ENCODE data around the gene ROBO2. TPM values are rescaled to one million over a fixed set of nuclear protein-coding genes. Genes with fewer than 3 reads are reported as not detected.

Gene ROBO2
- total and polyA plus RNA-seq, 3 experiments from 2014 or later, result not detected

DNA sequence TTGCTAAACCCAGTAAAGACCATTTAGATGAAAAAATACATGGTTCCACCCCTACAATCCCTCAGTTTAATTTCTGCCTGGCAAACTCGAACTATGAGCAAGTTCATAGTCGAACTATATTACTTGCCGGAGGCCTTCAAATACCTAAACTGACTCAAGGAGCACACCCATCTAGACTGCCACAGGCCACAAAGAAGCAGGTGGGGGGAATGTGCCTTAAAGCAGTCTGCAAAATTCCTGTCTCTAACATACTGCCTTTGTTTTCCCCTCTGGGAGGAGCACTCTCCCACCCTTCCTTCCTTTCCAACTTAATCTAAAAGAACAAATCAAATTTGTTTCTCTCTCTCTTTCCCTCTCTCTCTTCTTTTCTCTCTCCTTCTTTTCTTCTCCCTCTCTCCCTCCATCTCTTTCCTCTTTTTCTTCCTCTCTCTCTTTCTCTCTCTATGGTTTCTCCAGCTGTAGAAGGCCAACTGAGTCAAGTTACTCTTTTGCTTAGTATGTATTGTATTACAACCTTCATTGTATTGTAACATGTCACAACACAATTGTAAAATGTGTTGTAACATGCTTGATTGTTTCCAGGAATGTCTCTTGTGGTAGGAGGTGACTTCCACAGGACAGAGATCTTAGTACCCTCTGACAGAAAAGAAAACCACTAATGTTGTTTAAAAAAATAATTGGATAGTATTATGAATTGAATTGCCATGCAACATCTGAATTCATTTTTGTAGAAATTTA, 496.3 kb downstream of the ROBO2 start:
- Histone ChIP-seq H3K4me1 (ENCODE audit: insufficient read depth, low read length) (no peaks in the 10 kb centered on the region), H3K27me3 (ENCODE audit: insufficient read depth, low read length, poor library complexity, severe bottlenecking) (no peaks in the 10 kb centered on the region), H3K36me3 (ENCODE audit: insufficient read depth, low read length) (no peaks in the 10 kb centered on the region), H3K27ac (ENCODE audit: low read depth, low read length) (no peak overlapping the region), H3K9me3 (ENCODE audit: low read length) (no peaks in the 10 kb centered on the region), H3K4me3 (ENCODE audit: low read length) (no peak overlapping the region)
- Mint-ChIP-seq H3K4me3 (no peak overlapping the region), H3K27me3 (no peaks in the 10 kb centered on the region), H3K9me3 (peaks cover 1 to 43% (median 22%) of the 10 kb centered on the region in 5 donors), H3K36me3 (no peaks in the 10 kb centered on the region), H3K4me1 (no peaks in the 10 kb centered on the region), H3K27ac (no peak overlapping the region)
- ChIA-PET POLR2A (no interaction called here), CTCF (no interaction called here)
- no peak for DNase-seq

- Histone ChIP-seq H3K4me3 (ENCODE audit: low read length) (no peak overlapping the region), H3K27me3 (ENCODE audit: insufficient read depth, low read length, poor library complexity, severe bottlenecking) (no peaks in the 10 kb centered on the region), H3K27ac (ENCODE audit: low read depth, low read length) (no peak overlapping the region), H3K36me3 (ENCODE audit: insufficient read depth, low read length) (no peaks in the 10 kb centered on the region), H3K9me3 (ENCODE audit: low read length) (no peaks in the 10 kb centered on the region), H3K4me1 (ENCODE audit: insufficient read depth, low read length) (no peaks in the 10 kb centered on the region)
- no peak overlapping the region for H3K4me3 Mint-ChIP-seq
- no peaks in the 10 kb centered on the region for H3K36me3 Mint-ChIP-seq
- no peak overlapping the region for H3K27ac Mint-ChIP-seq
- CTCF ChIA-PET, result no interaction called here
- DNase-seq, result no peak
- POLR2A ChIA-PET, result no interaction called here
- H3K9me3 Mint-ChIP-seq, result peaks cover 4 to 42% (median 15%) of the 10 kb centered on the region in 5 donors
- H3K4me1 Mint-ChIP-seq, result no peaks in the 10 kb centered on the region
- H3K27me3 Mint-ChIP-seq, result no peaks in the 10 kb centered on the region
These were observed 499.1 kb downstream of the ROBO2 start for GRCh38 chr3:77539014-77539413.

DNA sequence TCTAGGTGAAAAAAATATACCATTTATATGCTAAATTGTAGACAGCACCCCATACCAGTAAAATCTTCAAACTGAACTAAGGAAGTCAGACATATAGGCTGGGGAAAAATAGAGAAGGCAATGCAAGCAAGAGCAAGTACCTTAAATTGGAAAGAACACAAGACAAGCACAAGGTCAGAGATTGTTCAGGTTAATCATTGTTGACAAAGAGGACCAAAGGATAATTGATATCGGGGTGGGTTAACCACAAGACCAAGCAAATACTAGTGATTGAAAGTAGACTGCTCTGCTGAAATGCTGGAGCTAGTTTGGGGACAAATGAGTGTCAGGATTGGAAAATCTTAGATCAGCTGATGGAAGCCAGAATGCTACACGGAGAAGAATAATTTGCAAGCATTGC, 499.8 kb downstream of the ROBO2 start:
- Histone ChIP-seq H3K4me1 (ENCODE audit: insufficient read depth, low read length) (no peaks in the 10 kb centered on the region), H3K4me3 (ENCODE audit: low read length) (no peak overlapping the region), H3K9me3 (ENCODE audit: low read length) (no peaks in the 10 kb centered on the region), H3K27me3 (ENCODE audit: insufficient read depth, low read length, poor library complexity, severe bottlenecking) (no peaks in the 10 kb centered on the region), H3K27ac (ENCODE audit: low read depth, low read length) (no peak overlapping the region), H3K36me3 (ENCODE audit: insufficient read depth, low read length) (no peaks in the 10 kb centered on the region)
- no peak overlapping the region for H3K4me3 Mint-ChIP-seq
- H3K36me3 Mint-ChIP-seq, result no peaks in the 10 kb centered on the region
- ChIA-PET CTCF (no interaction called here), POLR2A (no interaction called here)
- H3K27ac Mint-ChIP-seq, result no peak overlapping the region
- H3K27me3 Mint-ChIP-seq, result no peaks in the 10 kb centered on the region
- no peak for DNase-seq
- H3K4me1 Mint-ChIP-seq, result no peaks in the 10 kb centered on the region
- peaks cover 4 to 40% (median 17%) of the 10 kb centered on the region in 5 donors for H3K9me3 Mint-ChIP-seq

GRCh38 chr3:77541203-77541922, 501.5 kb downstream of the ROBO2 start:
- Mint-ChIP-seq H3K36me3 (no peaks in the 10 kb centered on the region), H3K27ac (no peak overlapping the region), H3K27me3 (no peaks in the 10 kb centered on the region), H3K4me1 (no peaks in the 10 kb centered on the region), H3K9me3 (peaks cover 4 to 44% (median 18%) of the 10 kb centered on the region in 5 donors), H3K4me3 (no peak overlapping the region)
- Histone ChIP-seq H3K27me3 (ENCODE audit: insufficient read depth, low read length, poor library complexity, severe bottlenecking) (no peaks in the 10 kb centered on the region), H3K9me3 (ENCODE audit: low read length) (no peaks in the 10 kb centered on the region), H3K4me1 (ENCODE audit: insufficient read depth, low read length) (no peaks in the 10 kb centered on the region), H3K27ac (ENCODE audit: low read depth, low read length) (no peak overlapping the region), H3K4me3 (ENCODE audit: low read length) (no peak overlapping the region), H3K36me3 (ENCODE audit: insufficient read depth, low read length) (no peaks in the 10 kb centered on the region)
- POLR2A ChIA-PET, result no interaction called here
- no peak for DNase-seq
- CTCF ChIA-PET, result no interaction called here

DNA sequence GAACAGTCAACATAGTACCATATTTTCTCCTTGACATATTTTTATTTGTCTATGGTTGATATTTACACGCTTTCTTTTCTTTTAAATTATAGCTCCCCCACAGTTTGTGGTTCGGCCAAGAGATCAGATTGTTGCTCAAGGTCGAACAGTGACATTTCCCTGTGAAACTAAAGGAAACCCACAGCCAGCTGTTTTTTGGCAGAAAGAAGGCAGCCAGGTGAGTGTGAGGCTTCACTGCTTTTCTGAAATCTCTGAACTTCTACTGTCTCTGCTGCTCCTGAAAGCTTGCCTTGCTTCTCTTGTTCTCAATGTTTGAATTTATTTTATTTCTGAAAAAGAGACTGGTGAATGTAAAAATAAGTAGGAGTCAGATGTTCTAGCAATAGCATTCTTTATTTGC, 506.3 kb downstream of the ROBO2 start:
- ChIA-PET CTCF (no interaction called here), POLR2A (no interaction called here)
- no peak overlapping the region for H3K4me3 Mint-ChIP-seq
- H3K9me3 Mint-ChIP-seq, result peaks cover 6 to 27% (median 18%) of the 10 kb centered on the region in 5 donors
- H3K36me3 ChIP-seq (ENCODE audit: insufficient read depth, low read length), result no peaks in the 10 kb centered on the region
- H3K4me1 ChIP-seq (ENCODE audit: insufficient read depth, low read length), result no peaks in the 10 kb centered on the region
- no peaks in the 10 kb centered on the region for H3K27me3 Mint-ChIP-seq
- no peaks in the 10 kb centered on the region for H3K9me3 ChIP-seq (ENCODE audit: low read length)
- no peaks in the 10 kb centered on the region for H3K36me3 Mint-ChIP-seq
- DNase-seq, result no peak
- no peaks in the 10 kb centered on the region for H3K27me3 ChIP-seq (ENCODE audit: insufficient read depth, low read length, poor library complexity, severe bottlenecking)
- H3K4me1 Mint-ChIP-seq, result no peaks in the 10 kb centered on the region
- no peak overlapping the region for H3K27ac ChIP-seq (ENCODE audit: low read depth, low read length)
- H3K4me3 ChIP-seq (ENCODE audit: low read length), result no peak overlapping the region
- no peak overlapping the region for H3K27ac Mint-ChIP-seq

DNA sequence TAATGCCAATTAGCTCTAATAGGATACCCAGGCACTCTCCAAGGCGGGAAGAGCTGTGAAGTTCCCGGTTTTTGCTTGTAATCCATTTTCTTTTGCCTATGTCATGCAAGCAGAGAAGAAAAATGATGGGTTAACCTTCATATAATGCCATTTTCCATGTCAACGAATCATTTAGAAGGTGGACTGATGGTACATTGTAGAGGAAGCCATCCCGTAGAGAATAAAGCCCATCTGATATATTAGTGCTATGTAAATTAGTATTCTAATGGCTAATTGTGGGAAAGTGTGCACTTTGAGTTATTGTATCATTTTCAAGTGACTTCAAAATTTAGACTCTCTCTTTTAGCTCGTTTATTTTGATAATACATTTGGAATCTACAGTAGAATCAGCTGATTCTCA, 509.1 kb downstream of the ROBO2 start:
- Histone ChIP-seq H3K4me1 (ENCODE audit: insufficient read depth, low read length) (no peaks in the 10 kb centered on the region), H3K36me3 (ENCODE audit: insufficient read depth, low read length) (no peaks in the 10 kb centered on the region), H3K27ac (ENCODE audit: low read depth, low read length) (no peak overlapping the region), H3K4me3 (ENCODE audit: low read length) (no peak overlapping the region), H3K27me3 (ENCODE audit: insufficient read depth, low read length, poor library complexity, severe bottlenecking) (no peaks in the 10 kb centered on the region), H3K9me3 (ENCODE audit: low read length) (no peaks in the 10 kb centered on the region)
- no peaks in the 10 kb centered on the region for H3K4me1 Mint-ChIP-seq
- H3K27ac Mint-ChIP-seq, result no peak overlapping the region
- DNase-seq, result no peak
- ChIA-PET CTCF (no interaction called here), POLR2A (no interaction called here)
- no peaks in the 10 kb centered on the region for H3K36me3 Mint-ChIP-seq
- peaks cover 2 to 30% (median 17%) of the 10 kb centered on the region in 5 donors for H3K9me3 Mint-ChIP-seq
- no peaks in the 10 kb centered on the region for H3K27me3 Mint-ChIP-seq
- H3K4me3 Mint-ChIP-seq, result no peak overlapping the region

- Mint-ChIP-seq H3K4me3 (no peak overlapping the region), H3K4me1 (no peaks in the 10 kb centered on the region), H3K9me3 (peaks cover 2 to 26% (median 11%) of the 10 kb centered on the region in 5 donors), H3K27ac (no peak overlapping the region), H3K36me3 (no peaks in the 10 kb centered on the region), H3K27me3 (no peaks in the 10 kb centered on the region)
- DNase-seq, result no peak
- H3K4me1 ChIP-seq (ENCODE audit: insufficient read depth, low read length), result no peaks in the 10 kb centered on the region
- POLR2A ChIA-PET, result no interaction called here
- H3K4me3 ChIP-seq (ENCODE audit: low read length), result no peak overlapping the region
- H3K27me3 ChIP-seq (ENCODE audit: insufficient read depth, low read length, poor library complexity, severe bottlenecking), result no peaks in the 10 kb centered on the region
- H3K27ac ChIP-seq (ENCODE audit: low read depth, low read length), result no peak overlapping the region
- no peaks in the 10 kb centered on the region for H3K36me3 ChIP-seq (ENCODE audit: insufficient read depth, low read length)
- CTCF ChIA-PET, result no interaction called here
- H3K9me3 ChIP-seq (ENCODE audit: low read length), result no peaks in the 10 kb centered on the region
These were observed 513.3 kb downstream of the ROBO2 start for GRCh38 chr3:77553240-77553639.

- DNase-seq, result no peak
- H3K4me3 ChIP-seq (ENCODE audit: low read length), result no peak overlapping the region
These were observed 522.2 kb downstream of the ROBO2 start for GRCh38 chr3:77562089-77562488.

More at GRCh38 chr3:77562089-77562488, 522.2 kb downstream of the ROBO2 start:
- Mint-ChIP-seq H3K4me3 (no peak overlapping the region), H3K27ac (no peak overlapping the region), H3K36me3 (no peaks in the 10 kb centered on the region), H3K9me3 (peaks cover 5 to 33% (median 10%) of the 10 kb centered on the region in 5 donors), H3K4me1 (no peaks in the 10 kb centered on the region), H3K27me3 (no peaks in the 10 kb centered on the region)
- Histone ChIP-seq H3K27ac (ENCODE audit: low read depth, low read length) (no peak overlapping the region), H3K9me3 (ENCODE audit: low read length) (no peaks in the 10 kb centered on the region), H3K27me3 (ENCODE audit: insufficient read depth, low read length, poor library complexity, severe bottlenecking) (no peaks in the 10 kb centered on the region), H3K36me3 (ENCODE audit: insufficient read depth, low read length) (no peaks in the 10 kb centered on the region), H3K4me1 (ENCODE audit: insufficient read depth, low read length) (no peaks in the 10 kb centered on the region)
- ChIA-PET CTCF (no interaction called here), POLR2A (no interaction called here)
